Measurements from ENCODE around the gene ALK. TPM values are rescaled to one million over a fixed set of nuclear protein-coding genes. Genes with fewer than 3 reads are reported as not detected.

ALK gene
- total RNA-seq, 1 donor from 2014 or later, result not detected

- intact Hi-C loops (cut with DNase I), result no loop called here
- no peak for DNase-seq (ENCODE audit: low spot score)
Observed at GRCh38 chr2:29417630-29418029, 503.8 kb downstream of the ALK start.

GRCh38 chr2:29412197-29412925, 509.0 kb downstream of the ALK start:
- intact Hi-C loops (cut with DNase I), result no loop called here
- DNase-seq (ENCODE audit: low spot score), result no peak

DNA sequence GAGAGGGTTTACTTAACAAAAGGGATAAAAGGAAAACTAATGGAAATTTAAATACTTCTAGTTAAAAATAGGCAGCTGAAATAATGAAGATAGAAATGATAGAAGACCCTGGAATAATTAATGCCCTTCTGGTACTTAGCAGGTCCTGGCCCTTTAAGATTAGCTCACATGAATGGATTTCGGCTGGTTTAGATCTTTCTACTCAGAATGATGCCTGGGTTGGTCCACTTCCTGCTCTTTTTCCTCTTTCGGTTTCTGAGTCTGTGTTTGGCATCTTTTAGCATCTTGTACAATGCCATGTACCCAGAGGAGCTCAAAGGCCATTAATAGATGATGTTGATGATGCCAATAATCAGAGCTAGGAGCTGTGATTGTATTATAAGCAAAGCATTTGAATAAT, 515.7 kb downstream of the ALK start:
- intact Hi-C loops (cut with DNase I), result no loop called here
- no peak for DNase-seq (ENCODE audit: low spot score)

DNA sequence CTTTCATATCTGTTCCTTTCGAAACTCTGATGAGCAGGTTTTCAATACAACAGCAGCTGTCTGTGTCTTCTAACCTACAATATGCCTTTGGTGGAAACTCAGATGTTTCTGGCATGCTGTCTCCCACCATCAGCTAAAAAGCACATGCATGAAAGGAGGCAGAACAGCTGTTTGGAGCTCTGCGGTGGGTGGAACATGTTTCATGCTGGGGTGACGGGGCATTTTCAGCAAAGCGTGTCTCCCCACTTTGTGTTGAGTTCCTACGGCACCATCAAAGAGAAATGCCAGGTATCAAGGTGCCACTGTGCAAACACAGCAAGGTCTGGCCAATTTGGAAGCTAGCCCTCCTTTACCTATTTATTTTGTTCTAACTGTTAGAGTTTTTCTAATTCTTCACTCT, 516.1 kb downstream of the ALK start:
- intact Hi-C loops (cut with DNase I), result no loop called here
- DNase-seq (ENCODE audit: low spot score), result no peak

GRCh38 chr2:29401994-29402393, 519.4 kb downstream of the ALK start:
- no peak for DNase-seq (ENCODE audit: low spot score)
- intact Hi-C loops (cut with DNase I), result no loop called here

DNA sequence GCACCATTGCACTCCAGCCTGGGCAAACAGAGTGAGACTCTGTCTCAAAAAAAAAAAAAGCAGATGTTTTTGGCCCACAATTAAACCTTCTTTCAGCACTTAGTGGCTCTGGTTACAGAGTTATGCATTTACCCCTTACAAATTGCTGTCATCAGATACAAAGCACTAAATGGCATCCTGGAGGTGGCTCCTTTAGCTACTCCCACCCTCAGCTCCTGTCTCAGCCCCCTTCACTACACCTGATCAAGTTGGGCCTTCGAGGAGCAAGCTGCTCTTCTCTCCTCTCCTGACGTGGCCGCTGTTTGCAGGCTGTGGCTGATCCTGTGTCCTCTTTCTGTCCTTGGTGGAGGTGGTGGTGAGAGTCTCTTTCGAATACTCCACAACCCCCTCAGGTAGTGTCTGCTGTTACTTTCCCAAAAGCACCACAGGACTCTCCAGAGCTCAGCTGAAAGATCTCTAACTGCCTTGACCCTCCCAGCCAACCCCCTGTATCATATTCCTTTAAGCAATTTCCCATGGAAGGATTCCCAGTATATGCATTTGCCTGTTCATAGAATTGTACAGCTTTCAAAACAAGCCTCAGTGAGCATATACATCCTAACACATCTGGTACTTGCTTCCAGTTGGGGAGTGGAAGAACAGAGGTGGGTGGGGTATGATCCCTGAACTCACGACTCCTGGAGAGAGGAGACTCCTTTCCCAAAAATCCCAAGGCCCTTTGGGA, 520.3 kb downstream of the ALK start:
- DNase-seq (ENCODE audit: low spot score), result no peak
- intact Hi-C loops (cut with DNase I), result no loop called here

DNA sequence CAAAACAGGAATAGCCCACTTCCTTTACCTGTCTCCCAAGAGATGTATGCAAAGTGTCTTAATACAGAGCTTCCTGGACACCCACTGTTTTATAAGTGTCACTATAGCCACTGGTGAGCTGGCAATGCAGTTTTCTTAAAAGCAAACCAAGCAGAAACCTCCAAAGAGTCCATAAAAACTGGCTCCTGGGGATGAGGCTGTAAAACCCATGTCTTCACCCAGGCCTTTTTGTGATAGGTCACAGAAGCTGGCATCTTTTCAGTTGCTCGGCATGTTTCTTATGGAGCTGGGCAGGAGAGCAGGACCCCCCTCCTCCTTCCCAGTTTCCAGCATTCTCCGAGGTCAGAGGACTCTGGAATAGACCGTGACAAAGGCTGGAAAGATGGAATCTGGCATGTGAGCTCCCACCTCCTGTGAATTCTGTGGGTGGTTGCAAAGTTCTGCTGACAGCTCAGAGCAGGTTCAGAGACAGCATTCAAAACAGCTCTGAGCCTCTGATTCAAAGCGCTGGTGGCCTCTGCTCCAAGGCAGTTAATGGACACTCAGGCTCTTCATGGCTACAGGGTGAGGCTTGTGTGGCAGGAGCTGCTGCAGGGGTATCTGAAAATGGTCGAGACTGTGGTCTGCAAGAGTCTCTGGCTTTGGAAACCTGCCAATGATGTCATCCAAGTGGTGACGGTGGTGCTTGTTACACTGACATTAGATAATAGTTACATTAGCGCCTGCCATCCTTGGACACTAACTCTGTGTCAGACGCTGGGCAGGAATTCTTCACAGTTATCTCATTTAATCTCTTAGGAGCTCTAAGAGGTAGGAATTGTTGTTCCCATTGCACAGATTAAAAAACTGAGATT, 522.8 kb downstream of the ALK start:
- intact Hi-C loops (cut with DNase I), result no loop called here
- DNase-seq (ENCODE audit: low spot score), result no peak

- no peak for DNase-seq (ENCODE audit: low spot score)
- intact Hi-C loops (cut with DNase I), result no loop called here
Observed at GRCh38 chr2:29397713-29398112, 523.7 kb downstream of the ALK start.

DNA sequence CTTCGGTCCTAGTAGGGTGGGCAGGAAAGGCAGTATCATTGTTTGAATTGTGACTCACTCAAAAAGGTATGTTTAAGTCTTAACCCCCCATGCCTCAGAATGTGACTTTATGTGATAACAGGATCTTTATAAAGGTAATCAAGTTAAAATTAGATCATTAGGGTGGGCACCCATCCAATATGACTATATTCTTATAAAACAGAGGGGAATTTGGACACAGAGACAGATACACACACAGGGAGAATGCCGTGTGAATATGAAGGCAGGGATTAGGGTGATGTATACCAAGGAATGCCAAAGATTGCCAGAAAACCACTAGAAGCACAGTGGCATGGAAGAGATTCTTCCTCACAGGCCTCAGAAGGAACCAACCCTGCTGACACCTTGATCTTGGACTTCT, 524.3 kb downstream of the ALK start:
- intact Hi-C loops (cut with DNase I), result no loop called here
- DNase-seq (ENCODE audit: low spot score), result no peak

DNA sequence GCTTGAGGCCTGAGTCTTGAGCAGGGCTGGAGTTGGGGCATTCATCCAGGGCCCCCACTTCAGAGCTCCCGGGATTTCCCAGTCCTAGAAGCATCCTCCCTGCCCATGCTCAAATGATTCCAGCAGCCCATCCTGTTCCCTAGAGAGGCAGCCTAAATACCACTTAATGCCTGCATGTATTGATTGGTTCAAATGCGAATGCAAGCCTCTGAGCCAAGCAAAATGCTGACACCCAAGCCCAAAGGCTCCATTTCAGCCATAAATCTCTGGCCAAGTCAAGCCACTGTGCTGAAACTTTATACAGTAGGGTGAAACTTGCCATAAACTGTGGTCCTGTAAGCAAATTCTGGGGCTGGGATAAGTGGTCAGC, 526.4 kb downstream of the ALK start:
- intact Hi-C loops (cut with DNase I), result no loop called here
- DNase-seq (ENCODE audit: low spot score), result no peak

- intact Hi-C loops (cut with DNase I), result no loop called here
- DNase-seq (ENCODE audit: low spot score), result no peak
Observed at GRCh38 chr2:29394311-29394980, 526.9 kb downstream of the ALK start.

DNA sequence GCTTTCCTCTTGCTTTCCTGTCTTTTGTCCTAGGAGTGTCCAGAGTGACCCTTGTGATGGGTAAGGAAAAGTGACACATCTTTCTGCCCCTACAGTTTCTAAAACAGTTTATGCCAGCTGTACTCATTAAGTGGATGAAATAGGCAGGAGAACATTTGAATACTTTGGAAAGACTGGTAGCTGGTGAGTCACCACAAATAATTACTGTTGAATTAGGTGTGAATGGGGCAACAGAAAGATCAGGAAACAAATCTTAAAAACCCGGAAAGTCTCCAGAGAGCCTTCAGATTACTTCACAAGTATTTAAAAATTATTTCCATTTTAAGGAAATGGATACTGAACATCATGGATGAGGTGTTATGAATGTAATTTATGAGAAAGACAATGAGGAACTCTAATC, 527.7 kb downstream of the ALK start:
- no peak for DNase-seq (ENCODE audit: low spot score)
- intact Hi-C loops (cut with DNase I), result no loop called here

DNA sequence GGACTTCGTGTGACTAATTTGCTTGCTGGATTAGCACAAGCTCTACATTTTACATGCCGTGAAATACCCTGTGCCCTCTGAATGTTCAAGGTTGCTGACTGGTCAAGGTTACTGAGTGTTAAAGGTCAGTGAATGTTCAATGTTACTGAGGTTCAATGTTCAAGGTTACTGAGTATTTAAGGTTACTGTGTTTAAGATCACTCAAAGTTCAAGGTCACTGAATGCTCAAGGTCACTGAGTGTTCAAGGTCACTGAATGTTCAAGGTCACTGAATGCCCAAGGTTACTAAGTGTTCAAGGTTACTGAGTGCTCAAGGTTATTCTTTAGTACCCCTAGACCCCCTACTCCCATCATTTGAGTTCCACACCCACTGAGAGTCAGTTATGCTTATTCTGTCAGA, 528.6 kb downstream of the ALK start:
- no peak for DNase-seq (ENCODE audit: low spot score)
- intact Hi-C loops (cut with DNase I), result no loop called here

DNA sequence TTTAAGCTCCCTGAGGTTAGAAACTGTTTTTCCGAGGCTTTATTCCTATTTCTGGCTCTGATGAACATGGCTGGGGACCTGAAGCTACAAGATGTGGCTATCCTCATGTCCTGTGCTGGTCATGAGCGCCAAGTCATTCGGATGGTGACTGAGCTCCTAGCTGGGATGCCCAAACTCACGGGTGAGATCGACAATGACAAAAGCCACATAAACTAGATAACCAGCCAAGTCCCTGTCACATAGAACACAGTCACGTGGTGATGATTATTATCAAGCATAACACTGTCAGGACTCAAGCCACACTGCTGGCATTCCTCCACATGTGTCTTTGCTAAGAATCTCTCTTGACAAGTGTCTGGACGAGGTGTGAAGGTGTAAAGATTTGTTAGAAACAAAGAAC, 531.2 kb downstream of the ALK start:
- intact Hi-C loops (cut with DNase I), result no loop called here
- DNase-seq (ENCODE audit: low spot score), result no peak

- intact Hi-C loops (cut with DNase I), result no loop called here
- DNase-seq (ENCODE audit: low spot score), result no peak
Observed at GRCh38 chr2:29389686-29390085, 531.7 kb downstream of the ALK start.

DNA sequence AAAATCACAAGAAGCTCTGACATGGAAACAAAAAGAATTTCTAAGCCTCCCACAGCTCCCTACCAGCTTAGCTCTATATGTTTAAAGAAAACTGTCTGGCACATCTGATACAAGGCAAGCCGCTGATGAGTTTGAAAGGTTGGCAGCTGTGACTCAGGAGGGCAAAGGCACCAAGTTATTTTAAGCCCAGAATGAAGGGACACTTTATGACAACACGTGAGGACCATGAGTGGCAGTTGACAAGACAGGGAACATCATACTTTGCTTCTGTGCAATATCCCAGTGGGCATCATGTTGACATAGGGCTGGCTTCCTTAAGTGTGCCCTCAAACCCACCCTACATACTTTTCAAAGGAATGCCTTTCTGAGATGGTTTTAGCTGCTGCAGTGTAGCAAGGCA, 533.3 kb downstream of the ALK start:
- intact Hi-C loops (cut with DNase I), result no loop called here
- no peak for DNase-seq (ENCODE audit: low spot score)

GRCh38 chr2:29382486-29382885, 538.9 kb downstream of the ALK start:
- intact Hi-C loops (cut with DNase I), result no loop called here
- no peak for DNase-seq (ENCODE audit: low spot score)

- intact Hi-C loops (cut with DNase I), result no loop called here
- no peak for DNase-seq (ENCODE audit: low spot score)
Observed at GRCh38 chr2:29377788-29378187, 543.6 kb downstream of the ALK start.

- DNase-seq (ENCODE audit: low spot score), result no peak
- intact Hi-C loops (cut with DNase I), result no loop called here
Observed at GRCh38 chr2:29376541-29376940, 544.8 kb downstream of the ALK start.

DNA sequence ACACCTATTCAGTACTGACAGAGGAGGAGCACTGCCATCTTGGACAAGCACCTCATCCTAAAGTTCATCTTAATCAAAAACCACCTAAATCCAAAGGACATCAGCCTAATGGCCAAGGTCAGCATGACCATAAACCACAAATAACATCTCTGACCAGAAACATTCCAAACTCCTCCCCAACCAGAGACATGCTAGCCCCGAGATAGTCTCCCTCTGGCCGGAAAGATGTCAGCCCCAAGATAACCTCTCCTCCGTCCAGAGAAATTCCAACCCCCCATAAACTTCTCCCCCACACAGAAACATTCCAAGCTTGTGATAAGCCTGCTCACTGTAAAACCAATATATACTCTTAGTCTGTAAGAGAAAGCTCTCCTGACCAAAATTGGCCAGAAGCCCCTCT, 545.5 kb downstream of the ALK start:
- intact Hi-C loops (cut with DNase I), result no loop called here

More for the DNA sequence above, 545.5 kb downstream of the ALK start:
- no peak for DNase-seq (ENCODE audit: low spot score)
